ENCODE results near the gene HIF3A. TPM values are rescaled to one million over a fixed set of nuclear protein-coding genes. Genes with fewer than 3 reads are reported as not detected.
A peak's percentile ranks its signal among the peaks of the same experiment; 100 is the strongest.

Gene HIF3A
- total RNA-seq, 1 experiment from 2014 or later: not detected

GRCh38 chr19:46298479-46299003 is 1.7 kb downstream of the HIF3A start:
- intact Hi-C loops (cut with micrococcal nuclease; ENCODE audit: unreplicated experiment): no loop called here
- Histone ChIP-seq H3K36me3 (ENCODE audit: control insufficient read depth, insufficient read depth, low read length) (no peaks in the 10 kb centered on the region), H3K27me3 (ENCODE audit: control insufficient read depth, insufficient read depth, low read length) (no peaks in the 10 kb centered on the region; the same call in 1 of the 2 replicates), H3K4me3 (ENCODE audit: low read depth in 2 of 2, low read length in 2 of 2) (no peak overlapping the region), H3K9me3 (ENCODE audit: control insufficient read depth, insufficient read depth, low read depth, low read length) (no peaks in the 10 kb centered on the region), H3K27ac (ENCODE audit: low read length) (no peak overlapping the region), H3K4me1 (ENCODE audit: control insufficient read depth, insufficient read depth, low read length) (no peaks in the 10 kb centered on the region)
- no peak for TF ChIP-seq CTCF (IDR thresholded peaks at IDR 0.05)
- no peak for TF ChIP-seq SIN3A (IDR thresholded peaks at IDR 0.05; ENCODE audit: borderline replicate concordance, insufficient read depth, low read depth, low read length)
- no peak for TF ChIP-seq REST (IDR thresholded peaks at IDR 0.05; ENCODE audit: insufficient read depth in 1 of 2, low read depth in 2 of 2, low read length in 1 of 2)
- TF ChIP-seq POLR2AphosphoS5 (IDR thresholded peaks at IDR 0.05; ENCODE audit: low read depth, low read length): no peak
- TF ChIP-seq TCF7L2 (IDR thresholded peaks at IDR 0.05; ENCODE audit: low read depth, low read length): no peak
- POLR2A ChIA-PET: interaction anchor here (0.6 kb wide), 2 partner anchors 88 to 118 kb away, joined by 4 to 18 read pairs; no protein-coding TSS in a partner anchor
- ATAC-seq (0 out of 2 replicates have a peak, but pooled peaks have one; percentile 23), DNase-seq (ENCODE audit: low read depth, low spot score) (no peak)
- BruUV-seq (replicated peaks): no TSS peak
- in situ Hi-C loops (cut with HindIII; ENCODE audit: low pct_unique_long_range_greater_than_20kb, low sequenced_read_pairs): no loop called here
- CTCF ChIA-PET: interaction anchor here (0.7 kb wide), 1 partner anchor 88 kb away, joined by 8 read pairs; no protein-coding TSS in a partner anchor

- Histone ChIP-seq H3K27me3 (ENCODE audit: control insufficient read depth, insufficient read depth, low read length) (no peaks in the 10 kb centered on the region; the same call in 1 of the 2 replicates), H3K9me3 (ENCODE audit: control insufficient read depth, insufficient read depth, low read depth, low read length) (no peaks in the 10 kb centered on the region), H3K4me1 (ENCODE audit: control insufficient read depth, insufficient read depth, low read length) (no peaks in the 10 kb centered on the region), H3K4me3 (ENCODE audit: low read depth in 2 of 2, low read length in 2 of 2) (0 out of 4 replicates have a peak overlapping the region, but pooled peaks of 1 of the 2 experiments have one; percentile 16), H3K36me3 (ENCODE audit: control insufficient read depth, insufficient read depth, low read length) (no peaks in the 10 kb centered on the region), H3K27ac (ENCODE audit: low read length) (no peak overlapping the region)
- CTCF ChIA-PET: interaction anchor here (0.7 kb wide), 1 partner anchor 89 kb away, joined by 8 read pairs; no protein-coding TSS in a partner anchor
- intact Hi-C loops (cut with micrococcal nuclease; ENCODE audit: unreplicated experiment): no loop called here
- ATAC-seq (peak; percentile 39; the same call in 1 of the 2 replicates), DNase-seq (ENCODE audit: low read depth, low spot score) (no peak)
- in situ Hi-C loops (cut with HindIII; ENCODE audit: low pct_unique_long_range_greater_than_20kb, low sequenced_read_pairs): no loop called here
- BruUV-seq (replicated peaks): no TSS peak
- no peak for TF ChIP-seq CTCF (IDR thresholded peaks at IDR 0.05)
- no peak for TF ChIP-seq POLR2AphosphoS5 (IDR thresholded peaks at IDR 0.05; ENCODE audit: low read depth, low read length)
- TF ChIP-seq REST (IDR thresholded peaks at IDR 0.05; ENCODE audit: insufficient read depth in 1 of 2, low read depth in 2 of 2, low read length in 1 of 2): no peak
- TF ChIP-seq TCF7L2 (IDR thresholded peaks at IDR 0.05; ENCODE audit: low read depth, low read length): no peak
- no peak for TF ChIP-seq SIN3A (IDR thresholded peaks at IDR 0.05; ENCODE audit: borderline replicate concordance, insufficient read depth, low read depth, low read length)
- POLR2A ChIA-PET: interaction anchor here (0.6 kb wide), 2 partner anchors 117 to 224 kb away, joined by 4 to 6 read pairs; no protein-coding TSS in a partner anchor
These were observed 2.2 kb downstream of the HIF3A start for GRCh38 chr19:46299004-46299509.
